MCF 10A (cell line): ENCODE data around the gene NT5C3A. TPM values are rescaled to one million over a fixed set of nuclear protein-coding genes. Genes with fewer than 3 reads are reported as not detected.
"Not testable (repeated sequence)": the region's sequence is repeated elsewhere in the genome, so short reads cannot be mapped to it uniquely, and the experiment has no call there.

Source experiments
- BruUV-seq: library from RNA; stranded (reverse); fragments of 400-500 nt; replicated peaks from 2 replicates; lab custom pipeline; 2021; lab: Mats Ljungman, UMichigan
- CTCF ChIA-PET: fragments of 300-600 bp; sonication (Branson Sonifier 250); formaldehyde crosslinking; extraction: SDS; loops from one replicate; lab custom pipeline; 2021; ENCODE audit warnings: antibody characterized with exemption, inconsistent platforms; lab: Yijun Ruan, JAX
- POLR2A ChIA-PET: fragments of 300-600, 350-650 bp; sonication (Branson Sonifier 250); formaldehyde crosslinking; extraction: SDS; loops from one replicate; lab custom pipeline; 2020; ENCODE audit warnings: antibody characterized with exemption, inconsistent platforms; lab: Yijun Ruan, JAX
- DNase-seq: peaks from one replicate; pipeline ENCODE4 v3.0.0-alpha.2; 2018; ENCODE audit not compliant: unreplicated experiment
- H3K27ac Mint-ChIP-seq: one replicate; pipeline ENCODE4 v1.8.0; 2022; ENCODE audit warnings: mild to moderate bottlenecking, low read depth, mixed read lengths; ENCODE audit not compliant: unreplicated experiment
- H3K27me3 Mint-ChIP-seq: one replicate; pipeline ENCODE4 v1.8.0; 2022; ENCODE audit warnings: mixed read lengths; ENCODE audit not compliant: insufficient read depth, unreplicated experiment
- H3K36me3 Mint-ChIP-seq: one replicate; pipeline ENCODE4 v1.8.0; 2022; ENCODE audit warnings: mild to moderate bottlenecking, moderate library complexity, mixed read lengths; ENCODE audit not compliant: insufficient read depth, unreplicated experiment
- H3K4me1 Mint-ChIP-seq: one replicate; pipeline ENCODE4 v1.8.0; 2022; ENCODE audit warnings: mixed read lengths; ENCODE audit not compliant: insufficient read depth, unreplicated experiment
- H3K4me3 Mint-ChIP-seq: one replicate; pipeline ENCODE4 v1.8.0; 2022; ENCODE audit warnings: mild to moderate bottlenecking, moderate library complexity, mixed read lengths; ENCODE audit not compliant: unreplicated experiment
- H3K9me3 Mint-ChIP-seq: one replicate; pipeline ENCODE4 v1.8.0; 2022; ENCODE audit warnings: mixed read lengths; ENCODE audit not compliant: unreplicated experiment
- intact Hi-C: fragments of 100-400 bp; cut with micrococcal nuclease; formaldehyde crosslinking; loops from 2 replicates; pipeline ENCODE4 v1.14.1; 2022
- total RNA-seq: library from RNA; stranded (reverse); gene quantifications from 2 replicates; pipeline ENCODE4 v1.2.3, GENCODE V29; 2022

The NT5C3A gene
- total RNA-seq, 1 experiment from 2014 or later = 49.5 TPM

- H3K4me1 Mint-ChIP-seq, POLR2A ChIA-PET, H3K27me3 Mint-ChIP-seq, H3K4me3 Mint-ChIP-seq, intact Hi-C loops, H3K9me3 Mint-ChIP-seq, CTCF ChIA-PET, H3K27ac Mint-ChIP-seq, BruUV-seq: not testable (repeated sequence)
- peaks cover 22% of the 10 kb centered on the region for H3K36me3 Mint-ChIP-seq
- DNase-seq = peak; percentile 11
These were observed 64.0 kb downstream of the NT5C3A start for GRCh38 chr7:32998361-32999171.

- H3K9me3 Mint-ChIP-seq, POLR2A ChIA-PET, BruUV-seq, intact Hi-C loops, H3K27me3 Mint-ChIP-seq, H3K4me1 Mint-ChIP-seq, H3K27ac Mint-ChIP-seq, CTCF ChIA-PET, DNase-seq, H3K4me3 Mint-ChIP-seq: not testable (repeated sequence)
- peaks cover 17% of the 10 kb centered on the region for H3K36me3 Mint-ChIP-seq
These were observed 64.6 kb downstream of the NT5C3A start for GRCh38 chr7:32997956-32998355.

- H3K27ac Mint-ChIP-seq = peak overlapping the region; percentile 8
- H3K4me3 Mint-ChIP-seq, CTCF ChIA-PET, H3K4me1 Mint-ChIP-seq, intact Hi-C loops, H3K9me3 Mint-ChIP-seq, H3K27me3 Mint-ChIP-seq, POLR2A ChIA-PET, BruUV-seq, DNase-seq: not testable (repeated sequence)
- peaks cover 41% of the 10 kb centered on the region for H3K36me3 Mint-ChIP-seq
These were observed 69.8 kb downstream of the NT5C3A start for GRCh38 chr7:32992750-32993149.

GRCh38 chr7:32991975-32992700 lies 70.4 kb downstream of the NT5C3A start:
- H3K27me3 Mint-ChIP-seq, H3K9me3 Mint-ChIP-seq, CTCF ChIA-PET, BruUV-seq, DNase-seq, intact Hi-C loops, POLR2A ChIA-PET, H3K4me1 Mint-ChIP-seq, H3K4me3 Mint-ChIP-seq: not testable (repeated sequence)
- Mint-ChIP-seq H3K27ac (peak overlapping the region; percentile 8), H3K36me3 (peaks cover 43% of the 10 kb centered on the region)

GRCh38 chr7:32991068-32991585 lies 71.4 kb downstream of the NT5C3A start:
- CTCF ChIA-PET, BruUV-seq, DNase-seq, intact Hi-C loops, H3K4me3 Mint-ChIP-seq, H3K9me3 Mint-ChIP-seq, POLR2A ChIA-PET, H3K4me1 Mint-ChIP-seq, H3K27me3 Mint-ChIP-seq, H3K27ac Mint-ChIP-seq: not testable (repeated sequence)
- H3K36me3 Mint-ChIP-seq = peaks cover 43% of the 10 kb centered on the region

GRCh38 chr7:32988148-32988547 lies 74.4 kb downstream of the NT5C3A start:
- H3K27ac Mint-ChIP-seq, BruUV-seq, H3K27me3 Mint-ChIP-seq, H3K9me3 Mint-ChIP-seq, H3K4me1 Mint-ChIP-seq, POLR2A ChIA-PET, intact Hi-C loops, CTCF ChIA-PET, H3K4me3 Mint-ChIP-seq, DNase-seq: not testable (repeated sequence)
- H3K36me3 Mint-ChIP-seq = peaks cover 42% of the 10 kb centered on the region

GRCh38 chr7:32979902-32980301 lies 82.7 kb downstream of the NT5C3A start:
- H3K27ac Mint-ChIP-seq, CTCF ChIA-PET, H3K9me3 Mint-ChIP-seq, DNase-seq, POLR2A ChIA-PET, H3K27me3 Mint-ChIP-seq, H3K4me3 Mint-ChIP-seq, intact Hi-C loops, H3K4me1 Mint-ChIP-seq: not testable (repeated sequence)
- H3K36me3 Mint-ChIP-seq = peaks cover 14% of the 10 kb centered on the region
- BruUV-seq = TSS peak; percentile 84

GRCh38 chr7:32979246-32979645 lies 83.3 kb downstream of the NT5C3A start:
- H3K4me3 Mint-ChIP-seq, POLR2A ChIA-PET, BruUV-seq, intact Hi-C loops, CTCF ChIA-PET, H3K9me3 Mint-ChIP-seq, H3K36me3 Mint-ChIP-seq, H3K4me1 Mint-ChIP-seq, H3K27me3 Mint-ChIP-seq: not testable (repeated sequence)
- peak; percentile 87 for DNase-seq
- H3K27ac Mint-ChIP-seq = peak overlapping the region; percentile 75

- H3K4me3 Mint-ChIP-seq, H3K27me3 Mint-ChIP-seq, H3K4me1 Mint-ChIP-seq, H3K9me3 Mint-ChIP-seq, CTCF ChIA-PET, H3K27ac Mint-ChIP-seq, BruUV-seq, H3K36me3 Mint-ChIP-seq, POLR2A ChIA-PET, intact Hi-C loops: not testable (repeated sequence)
- peak; percentile 89 for DNase-seq
These were observed 85.4 kb downstream of the NT5C3A start for GRCh38 chr7:32977159-32977558.
